Rectal smooth muscle tissue (tissue), 1 donor: ENCODE results near the gene CEP131.

Experiments used
- H3K27ac ChIP-seq: one replicate; pipeline ENCODE4 v1.7.0; 2013; ENCODE audit warnings: low read depth, low read length, inconsistent platforms
- H3K27me3 ChIP-seq: one replicate; pipeline ENCODE4 v1.7.0; 2013; ENCODE audit warnings: low read length; ENCODE audit not compliant: control insufficient read depth, insufficient read depth
- H3K36me3 ChIP-seq: one replicate; pipeline ENCODE4 v1.7.0; 2013; ENCODE audit warnings: low read length; ENCODE audit not compliant: control insufficient read depth, insufficient read depth
- H3K4me1 ChIP-seq: one replicate; pipeline ENCODE4 v1.7.0; 2013; ENCODE audit warnings: low read length; ENCODE audit not compliant: control insufficient read depth, insufficient read depth
- H3K4me3 ChIP-seq: one replicate; pipeline ENCODE4 v1.7.0; 2013; ENCODE audit warnings: low read length
- H3K9ac ChIP-seq: one replicate; pipeline ENCODE4 v1.7.0; 2013; ENCODE audit warnings: low read length

The CEP131 gene

DNA sequence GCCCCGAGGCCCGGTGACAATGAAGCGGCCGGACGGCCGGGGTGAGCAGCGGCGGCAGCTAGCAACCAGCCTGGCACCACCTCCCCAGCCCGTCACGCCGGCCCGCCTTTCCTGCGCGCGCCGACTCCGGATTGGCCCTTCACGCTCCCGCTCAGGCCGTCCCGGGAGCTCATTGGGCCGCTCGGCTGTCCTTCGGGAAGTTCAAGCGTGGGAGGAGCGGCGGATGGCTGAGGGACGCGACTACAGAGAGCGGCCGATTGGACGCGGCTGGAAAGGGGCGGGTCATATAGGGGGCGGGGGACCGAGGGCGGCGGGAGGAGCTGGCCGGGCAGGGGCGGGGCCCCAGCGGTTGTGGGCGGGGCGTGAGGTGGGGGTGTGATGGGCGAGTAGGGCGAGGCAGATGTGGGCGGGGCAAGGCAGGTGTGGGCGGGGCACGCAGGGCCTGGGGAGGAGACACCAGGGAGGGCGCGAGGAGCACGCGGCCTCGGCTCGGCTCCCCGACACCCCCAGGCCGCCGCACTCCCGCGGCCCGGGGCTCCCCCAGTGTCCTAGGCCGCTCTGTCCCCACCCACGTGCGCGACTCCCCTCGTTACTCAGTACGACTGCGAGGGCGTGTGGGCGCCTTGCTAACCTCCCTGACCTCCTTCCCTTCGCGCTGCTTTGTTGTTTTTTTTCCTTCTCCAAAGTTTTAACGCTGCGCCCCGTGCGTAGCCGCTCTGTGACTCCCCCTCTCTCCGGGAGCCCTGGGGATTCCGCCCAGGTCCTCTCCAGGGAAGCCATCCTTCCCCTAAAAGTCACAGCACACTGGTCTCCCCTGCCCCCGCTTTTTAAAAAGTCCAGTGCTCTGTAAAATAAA, at the start of gene CEP131:
TSS of gene CEP131 (minus strand) at position 60 of the 856 bp plus-strand sequence. CDS start 2,909 bp downstream, outside the sequence.
- H3K9ac ChIP-seq = no peak within 1 kb of the TSS
- peak within 1 kb of the TSS; percentile 73 for H3K4me3 ChIP-seq
- H3K27ac ChIP-seq = no peak within 1 kb of the TSS
- no peaks in the 10 kb centered on the region for H3K27me3 ChIP-seq
- peaks cover 3% of the 10 kb centered on the region for H3K36me3 ChIP-seq
- H3K4me1 ChIP-seq = peaks cover 8% of the 10 kb centered on the region

DNA sequence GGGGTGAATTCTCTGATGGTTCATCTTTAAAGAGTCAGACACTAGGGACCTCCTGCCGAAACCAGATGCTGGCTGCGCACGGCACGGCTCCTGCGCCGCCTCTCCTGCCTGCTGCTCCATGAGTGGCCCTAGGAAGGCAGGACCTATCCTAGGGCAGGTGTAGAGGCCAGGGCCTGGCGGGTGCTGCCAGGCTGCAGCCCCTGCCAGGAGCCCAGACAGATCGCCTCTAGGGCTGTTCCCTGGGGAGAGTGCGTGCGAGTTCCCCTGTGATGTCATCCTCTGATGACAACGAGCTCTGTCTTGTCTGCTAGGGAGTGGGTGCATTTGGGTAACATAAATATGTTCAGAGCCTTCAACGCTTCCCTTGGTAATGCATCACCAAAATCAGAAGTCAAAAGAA, 48.5 kb upstream of the CEP131 start:
- Histone ChIP-seq H3K27me3 (no peaks in the 10 kb centered on the region), H3K27ac (no peak overlapping the region), H3K36me3 (peaks cover 23% of the 10 kb centered on the region), H3K9ac (no peak overlapping the region), H3K4me3 (no peak overlapping the region), H3K4me1 (no peaks in the 10 kb centered on the region)

DNA sequence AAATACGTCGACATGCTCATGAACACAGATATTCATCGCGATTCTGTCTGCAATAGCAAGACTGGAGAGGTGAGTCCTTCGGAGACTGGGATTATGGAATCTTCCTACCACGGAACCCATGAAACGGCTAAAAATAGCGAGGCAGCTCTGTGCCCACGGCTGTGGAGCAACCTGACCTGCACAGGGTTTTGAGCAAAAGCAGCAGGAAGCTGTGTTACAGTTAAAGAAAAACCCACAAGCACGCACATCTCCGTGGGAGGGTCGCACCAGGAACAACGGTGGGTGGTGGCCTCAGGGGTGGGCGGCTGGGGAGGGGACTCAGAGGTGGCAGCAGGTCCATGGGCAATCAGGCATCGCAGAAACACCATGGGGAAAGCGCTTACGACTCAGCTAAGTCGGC, 47.5 kb upstream of the CEP131 start:
- Histone ChIP-seq H3K4me3 (no peak overlapping the region), H3K27ac (no peak overlapping the region), H3K9ac (no peak overlapping the region), H3K27me3 (no peaks in the 10 kb centered on the region), H3K36me3 (peaks cover 26% of the 10 kb centered on the region), H3K4me1 (no peaks in the 10 kb centered on the region)

DNA sequence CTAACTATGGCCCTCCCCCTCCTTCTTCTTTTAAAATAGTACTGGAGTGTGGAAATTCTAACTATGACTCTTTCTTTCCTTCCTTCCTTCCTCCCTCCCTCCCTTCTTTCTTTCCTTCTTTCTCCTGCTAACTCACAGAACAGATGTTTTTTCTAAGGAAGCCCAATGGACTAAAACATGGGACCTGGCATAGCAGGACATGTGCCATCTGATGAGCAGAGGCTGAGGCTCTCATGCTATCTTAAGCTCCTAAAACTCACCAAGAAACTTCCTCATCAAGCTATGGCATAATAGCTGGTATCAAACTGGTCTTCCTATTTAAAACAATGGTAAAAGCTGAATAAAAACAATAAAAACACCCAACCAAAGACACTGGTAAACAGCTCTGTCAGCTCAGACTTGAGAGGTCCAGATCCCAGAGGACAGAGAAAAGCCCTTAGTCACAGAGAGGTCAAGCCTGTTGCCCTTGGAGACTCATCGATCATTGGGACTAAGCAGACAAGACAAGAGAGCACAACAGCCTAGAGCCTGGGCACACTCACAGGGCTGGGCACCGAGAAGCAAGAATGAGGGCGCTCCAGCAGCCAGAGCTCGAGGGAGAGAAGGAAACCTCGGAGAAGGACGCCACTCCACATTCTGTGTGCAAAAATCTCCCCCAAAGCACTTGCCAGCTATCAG, 44.8 kb upstream of the CEP131 start:
- no peaks in the 10 kb centered on the region for H3K27me3 ChIP-seq
- H3K27ac ChIP-seq = no peak overlapping the region
- no peak overlapping the region for H3K4me3 ChIP-seq
- peaks cover 24% of the 10 kb centered on the region for H3K36me3 ChIP-seq
- H3K4me1 ChIP-seq = no peaks in the 10 kb centered on the region
- H3K9ac ChIP-seq = no peak overlapping the region

DNA sequence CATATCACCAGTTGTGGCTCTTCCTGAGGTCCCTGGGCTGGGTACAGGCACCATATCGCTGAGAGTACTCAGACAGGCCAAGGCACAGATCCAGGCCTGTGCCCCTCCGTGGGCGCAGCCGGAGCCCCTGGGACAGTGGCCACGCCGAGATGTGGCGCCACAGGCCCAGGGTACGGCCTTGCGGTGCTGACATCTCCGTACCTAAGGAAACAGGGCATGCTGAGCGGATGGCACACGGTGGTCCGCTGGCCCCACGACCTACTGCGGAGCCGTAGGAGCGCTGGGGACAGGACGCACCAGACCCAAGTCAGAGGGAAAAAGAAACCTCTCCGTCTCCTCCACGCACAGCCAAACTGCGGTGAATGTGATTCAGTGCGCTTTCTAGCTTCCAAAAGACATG, 42.8 kb upstream of the CEP131 start:
- no peak overlapping the region for H3K4me3 ChIP-seq
- H3K27ac ChIP-seq = no peak overlapping the region
- H3K36me3 ChIP-seq = peaks cover 31% of the 10 kb centered on the region
- no peaks in the 10 kb centered on the region for H3K27me3 ChIP-seq
- no peaks in the 10 kb centered on the region for H3K4me1 ChIP-seq
- H3K9ac ChIP-seq = no peak overlapping the region

DNA sequence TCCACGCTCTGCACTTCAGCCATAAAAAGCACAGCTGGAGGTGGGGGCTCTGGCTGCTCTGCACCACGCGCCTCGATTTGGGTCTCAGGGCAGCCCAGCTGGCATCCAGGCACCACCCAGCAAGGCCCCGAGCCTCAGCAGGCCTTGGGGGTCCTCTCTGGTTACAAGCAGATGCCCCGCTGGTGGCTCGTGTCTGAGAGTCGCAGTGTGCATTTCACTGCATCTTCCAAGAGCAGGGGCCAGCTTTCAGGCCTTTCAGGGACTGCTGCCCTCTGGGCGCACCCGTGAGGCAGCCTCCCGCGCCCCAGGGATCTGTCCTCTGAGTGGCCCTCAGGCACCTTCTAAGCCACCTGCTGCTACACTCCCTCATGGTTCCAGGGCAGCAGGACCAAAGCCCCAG, 41.9 kb upstream of the CEP131 start:
- H3K9ac ChIP-seq = no peak overlapping the region
- H3K4me3 ChIP-seq = no peak overlapping the region
- no peaks in the 10 kb centered on the region for H3K27me3 ChIP-seq
- H3K27ac ChIP-seq = no peak overlapping the region
- H3K4me1 ChIP-seq = no peaks in the 10 kb centered on the region
- H3K36me3 ChIP-seq = peaks cover 34% of the 10 kb centered on the region

DNA sequence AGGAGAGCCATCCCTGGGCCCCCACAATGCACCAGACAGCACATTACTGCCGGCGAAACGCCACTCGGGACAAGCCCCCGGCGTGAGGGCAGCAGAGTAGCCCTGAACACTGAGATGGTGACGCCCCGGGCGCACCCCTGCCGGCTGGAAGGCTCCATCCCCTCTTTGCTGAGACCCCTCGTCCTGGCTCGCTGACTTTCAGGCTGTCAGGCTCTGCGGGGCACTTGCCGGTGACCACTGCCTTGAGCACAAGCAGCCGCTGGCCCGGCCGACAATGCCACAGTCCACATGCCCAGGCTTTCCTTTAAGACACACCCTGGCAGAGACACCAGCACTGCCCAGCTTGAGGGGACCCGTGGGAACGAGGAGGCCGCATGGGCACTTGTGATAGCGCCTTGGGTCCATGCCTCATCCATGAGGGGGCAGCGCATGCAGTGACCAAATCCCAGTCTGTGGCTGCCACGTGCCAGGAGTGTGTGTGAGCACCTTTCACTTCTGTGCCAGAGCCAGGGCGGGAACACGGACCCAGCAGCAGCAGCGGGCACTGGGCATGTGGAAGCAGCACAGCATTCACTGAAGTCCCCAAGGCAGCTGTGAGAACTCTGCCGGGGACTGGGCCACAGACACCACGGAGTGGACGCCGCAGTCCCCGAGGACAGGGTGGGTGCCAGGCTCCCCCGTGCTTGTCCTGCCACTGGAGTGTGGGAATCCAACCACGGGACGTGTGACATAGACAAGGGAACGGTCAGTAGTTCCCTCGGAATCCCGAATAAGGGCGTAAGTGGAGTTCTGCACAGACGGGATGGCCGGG, 40.8 kb upstream of the CEP131 start:
- Histone ChIP-seq H3K9ac (no peak overlapping the region), H3K27ac (no peak overlapping the region), H3K36me3 (peaks cover 34% of the 10 kb centered on the region), H3K4me1 (no peaks in the 10 kb centered on the region), H3K4me3 (no peak overlapping the region), H3K27me3 (no peaks in the 10 kb centered on the region)

DNA sequence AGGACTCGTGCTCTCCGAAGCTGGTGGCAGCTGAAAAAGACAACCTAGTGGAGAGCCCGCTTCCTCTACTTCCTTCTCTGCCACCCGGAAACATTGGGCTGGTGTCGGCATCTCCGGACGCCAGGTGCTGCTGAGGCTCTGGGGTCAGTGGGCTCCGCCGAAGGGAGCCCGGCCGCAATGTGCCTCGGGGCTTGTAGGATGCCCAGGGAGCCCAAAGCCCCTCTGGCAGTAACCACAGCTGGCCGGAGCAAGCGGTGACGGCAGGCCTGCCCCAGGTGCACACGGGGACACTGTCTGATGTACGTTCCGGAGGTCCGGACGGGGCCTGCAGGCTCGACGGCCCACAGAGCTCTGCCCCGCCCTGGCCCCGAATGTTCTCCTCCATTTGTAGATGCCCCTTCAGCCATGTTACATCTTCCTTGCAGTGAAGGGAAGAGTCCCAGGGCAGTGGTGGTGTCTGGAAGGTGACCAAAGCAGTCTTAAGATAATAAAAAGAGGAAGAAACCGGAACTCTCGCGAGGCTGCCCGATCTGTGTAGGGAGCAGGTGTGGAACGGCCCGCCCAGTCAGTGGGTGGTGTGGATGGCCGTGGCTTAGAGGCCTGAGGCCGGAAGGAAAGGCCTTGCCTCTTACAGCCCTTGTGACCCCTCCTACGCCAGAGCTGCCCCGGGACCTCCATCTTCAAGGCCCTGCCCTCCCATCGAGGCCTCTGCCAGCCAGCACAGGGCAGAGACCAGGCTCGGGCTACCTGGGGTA, 39.0 kb upstream of the CEP131 start:
- no peaks in the 10 kb centered on the region for H3K27me3 ChIP-seq
- H3K9ac ChIP-seq = no peak overlapping the region
- H3K4me1 ChIP-seq = no peaks in the 10 kb centered on the region
- H3K27ac ChIP-seq = no peak overlapping the region
- peaks cover 28% of the 10 kb centered on the region for H3K36me3 ChIP-seq
- H3K4me3 ChIP-seq = no peak overlapping the region

DNA sequence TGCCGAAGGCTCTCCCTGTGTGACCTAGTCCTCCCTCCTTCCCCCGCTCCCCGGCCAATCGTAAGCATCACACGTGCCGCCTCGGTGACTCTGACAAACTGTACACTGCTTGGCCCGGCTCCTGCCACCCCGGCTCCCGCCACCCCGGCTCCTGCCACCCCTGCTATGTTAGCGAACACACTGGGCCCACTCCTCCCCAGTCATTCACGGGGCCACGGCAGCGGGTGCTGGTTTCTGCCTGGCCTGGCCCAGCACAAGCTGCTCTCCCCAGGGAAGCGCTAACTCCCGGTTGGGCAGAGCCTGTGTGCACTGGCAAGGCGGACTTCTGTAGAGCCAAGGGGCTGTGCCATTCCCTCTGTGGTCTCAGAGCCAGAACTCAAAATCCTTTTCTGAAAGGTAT, 38.3 kb upstream of the CEP131 start:
- H3K36me3 ChIP-seq = peaks cover 27% of the 10 kb centered on the region
- no peaks in the 10 kb centered on the region for H3K27me3 ChIP-seq

DNA sequence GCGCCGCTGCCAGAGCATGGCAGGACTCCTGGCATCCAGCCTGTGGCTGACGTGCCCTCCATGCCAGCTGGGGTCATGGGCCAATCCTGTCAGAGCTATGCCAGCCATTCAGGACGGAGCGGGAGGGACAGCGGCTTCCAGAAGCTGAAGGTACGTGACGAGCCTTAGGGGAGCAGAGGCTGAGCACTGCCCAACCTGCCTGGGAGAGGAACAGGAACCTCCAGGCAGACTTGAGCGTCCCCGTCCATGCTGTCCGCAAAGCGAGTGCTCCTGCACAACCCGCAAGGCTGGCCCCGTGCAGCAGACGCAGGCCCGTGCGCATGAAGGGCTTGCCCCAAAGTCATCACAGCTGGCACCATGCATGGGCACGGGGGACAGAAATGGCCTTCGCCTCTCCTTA, 37.9 kb upstream of the CEP131 start:
- Histone ChIP-seq H3K9ac (no peak overlapping the region), H3K27me3 (no peaks in the 10 kb centered on the region), H3K4me1 (no peaks in the 10 kb centered on the region), H3K4me3 (no peak overlapping the region), H3K27ac (no peak overlapping the region), H3K36me3 (peaks cover 23% of the 10 kb centered on the region)

More for the DNA sequence above, 38.3 kb upstream of the CEP131 start:
- no peak overlapping the region for H3K9ac ChIP-seq
- H3K4me1 ChIP-seq = no peaks in the 10 kb centered on the region
- no peak overlapping the region for H3K27ac ChIP-seq
- H3K4me3 ChIP-seq = no peak overlapping the region

DNA sequence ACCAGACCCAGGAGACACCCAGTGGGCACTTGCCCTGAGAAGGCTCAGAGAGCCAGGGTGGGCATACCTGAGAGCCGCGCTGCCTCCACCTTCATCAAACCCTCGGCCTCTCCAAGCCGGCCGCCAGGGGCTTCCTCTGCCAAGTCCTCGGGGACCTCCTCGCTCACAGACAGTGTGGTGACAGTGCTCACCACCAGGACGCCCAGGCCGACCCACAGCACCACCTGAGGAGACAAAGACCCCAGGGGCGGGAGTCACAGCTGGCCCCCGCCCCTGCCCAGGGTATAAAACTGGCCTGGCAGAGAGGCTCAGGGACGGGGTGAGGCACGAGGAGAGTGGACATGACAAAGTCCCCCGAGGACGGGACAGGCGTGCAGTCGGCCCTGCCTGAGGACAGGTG, 37.4 kb upstream of the CEP131 start:
- Histone ChIP-seq H3K36me3 (peaks cover 23% of the 10 kb centered on the region), H3K27ac (no peak overlapping the region)

More for the DNA sequence above, 37.4 kb upstream of the CEP131 start:
- Histone ChIP-seq H3K4me3 (no peak overlapping the region), H3K4me1 (no peaks in the 10 kb centered on the region), H3K9ac (no peak overlapping the region), H3K27me3 (no peaks in the 10 kb centered on the region)
